Psoas muscle (tissue), 8 donors: Measurements from ENCODE around the gene OPRM1. TPM values are rescaled to one million over a fixed set of nuclear protein-coding genes. Genes with fewer than 3 reads are reported as not detected.

Source experiments
- ATAC-seq, 4 donors: fragments of 200-7000 bp; cut with Tn5 transposase; one replicate each; pipeline ENCODE4 v1.9.1; 2020; ENCODE audit warnings: moderate library complexity in 3 of 4, mild to moderate bottlenecking in 2 of 4
- DNase-seq, 2 donors: peaks; one replicate each; pipeline ENCODE4 v3.0.0-alpha.2; 2020
- H3K27ac ChIP-seq: fragments of 200-600 bp; one replicate; pipeline ENCODE4 v1.8.0; 2022
- H3K27me3 ChIP-seq, 3 donors: fragments of 200-600 bp in 1 of 3; one replicate each; pipeline versions ENCODE4 v1.6.1 to v1.8.0; 2013 to 2022; ENCODE audit warnings: low read length in 2 of 3, mild to moderate bottlenecking in 2 of 3, moderate library complexity in 1 of 3; ENCODE audit not compliant: insufficient read depth in 3 of 3
- H3K36me3 ChIP-seq, 2 donors: fragments of 200-600 bp in 1 of 2; one replicate each; pipeline versions ENCODE4 v1.6.1 to v1.8.0; 2013 to 2022; ENCODE audit warnings: low read depth in 1 of 2, mild to moderate bottlenecking in 1 of 2, moderate library complexity in 1 of 2; ENCODE audit not compliant: insufficient read depth in 1 of 2
- H3K4me1 ChIP-seq: fragments of 200-600 bp; one replicate; pipeline ENCODE4 v1.8.0; 2022
- H3K4me3 ChIP-seq: fragments of 200-600 bp; one replicate; pipeline ENCODE4 v1.8.0; 2022; ENCODE audit warnings: mild to moderate bottlenecking
- H3K9me3 ChIP-seq: fragments of 200-600 bp; one replicate; pipeline ENCODE4 v1.8.0; 2022
- WGBS, 3 donors: extraction: QIAGEN DNeasy Blood & Tissue Kit; methylation state at CpG; one replicate each; pipeline versions ENCODE4 v1.1.6 to v1.1.7; 2013; 5-methylcytosine and 5-hydroxymethylcytosine counted together
- intact Hi-C, 2 donors: fragments of 100-400 bp; cut with DNase I; formaldehyde crosslinking; loops; one replicate each; pipeline versions ENCODE4 v1.11.0 to v1.14.2; 2022
- polyA plus RNA-seq, 3 donors: library from polyadenylated mRNA; stranded (reverse); fragments of 200-250 nt; gene quantifications; one replicate each; pipeline ENCODE4 v1.2.3, GENCODE V29; 2013
- total RNA-seq, 4 donors: library from RNA; stranded (reverse); fragmentation: NEBNext Ultra II Directional in 2 of 4; extraction: Animal tissue kit (Norgen Biotek cat#: 25700) in 2 of 4; gene quantifications; one replicate each; pipeline versions ENCODE4 v1.2.1 to v1.2.4, GENCODE V29; 2021 to 2023
- TF ChIP-seq, protein P1 (sequence below): fragments of 200-600 bp; IDR thresholded peaks from one replicate; pipeline ENCODE4 v1.8.0; 2022; ENCODE audit warnings: antibody characterized with exemption
- donor health status: healthy with polysubstance abuse.
- donor health status: DM: no; HTN: no; CAD: no; lungs with moderate emphysema.
- donor health status: Bipolar disorder and iron deficiency.
- donor health status: healthy.
- donor health status: DM: yes; HTN: yes; CAD: no.
- donor health status: DM: no; HTN: no; CAD: no.
- donor health status: DM: no; HTN: no; CAD: no.
- donor health status: DM: yes; HTN: yes; CAD: no.

Gene OPRM1
- total and polyA plus RNA-seq, 7 donors: not detected

DNA sequence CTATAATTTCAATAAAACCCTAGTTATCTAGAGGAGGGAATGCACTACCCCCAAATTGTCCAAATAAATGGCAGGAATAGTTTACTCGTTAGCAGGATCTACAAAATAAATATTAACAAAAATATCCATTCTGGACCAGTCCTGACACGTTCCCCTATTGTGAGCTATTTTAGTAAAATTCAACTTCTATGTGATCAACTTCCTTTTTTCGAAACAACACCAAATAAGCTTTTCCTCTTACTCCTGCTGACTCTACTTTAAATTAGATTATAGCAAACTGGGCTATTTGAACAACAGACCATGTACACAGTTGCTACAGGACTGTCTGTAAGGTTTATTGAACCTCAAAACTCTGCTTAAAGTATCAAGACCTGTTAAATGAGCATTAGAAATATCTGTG lies 163.3 kb downstream of the OPRM1 start:
- Histone ChIP-seq H3K36me3 (no peaks in the 10 kb centered on the region), H3K9me3 (no peaks in the 10 kb centered on the region), H3K4me1 (no peaks in the 10 kb centered on the region), H3K27ac (no peak overlapping the region), H3K4me3 (no peak overlapping the region), H3K27me3 (no peaks in the 10 kb centered on the region)
- 69 to 82% (median 79%) methylated on average over 3 of the region's 3 CpGs for WGBS, 3 donors
- TF ChIP-seq, protein P1, sequence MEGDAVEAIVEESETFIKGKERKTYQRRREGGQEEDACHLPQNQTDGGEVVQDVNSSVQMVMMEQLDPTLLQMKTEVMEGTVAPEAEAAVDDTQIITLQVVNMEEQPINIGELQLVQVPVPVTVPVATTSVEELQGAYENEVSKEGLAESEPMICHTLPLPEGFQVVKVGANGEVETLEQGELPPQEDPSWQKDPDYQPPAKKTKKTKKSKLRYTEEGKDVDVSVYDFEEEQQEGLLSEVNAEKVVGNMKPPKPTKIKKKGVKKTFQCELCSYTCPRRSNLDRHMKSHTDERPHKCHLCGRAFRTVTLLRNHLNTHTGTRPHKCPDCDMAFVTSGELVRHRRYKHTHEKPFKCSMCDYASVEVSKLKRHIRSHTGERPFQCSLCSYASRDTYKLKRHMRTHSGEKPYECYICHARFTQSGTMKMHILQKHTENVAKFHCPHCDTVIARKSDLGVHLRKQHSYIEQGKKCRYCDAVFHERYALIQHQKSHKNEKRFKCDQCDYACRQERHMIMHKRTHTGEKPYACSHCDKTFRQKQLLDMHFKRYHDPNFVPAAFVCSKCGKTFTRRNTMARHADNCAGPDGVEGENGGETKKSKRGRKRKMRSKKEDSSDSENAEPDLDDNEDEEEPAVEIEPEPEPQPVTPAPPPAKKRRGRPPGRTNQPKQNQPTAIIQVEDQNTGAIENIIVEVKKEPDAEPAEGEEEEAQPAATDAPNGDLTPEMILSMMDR: no peak
- DNase-seq (no peak), ATAC-seq (no peak)
- intact Hi-C loops: no loop called here

DNA sequence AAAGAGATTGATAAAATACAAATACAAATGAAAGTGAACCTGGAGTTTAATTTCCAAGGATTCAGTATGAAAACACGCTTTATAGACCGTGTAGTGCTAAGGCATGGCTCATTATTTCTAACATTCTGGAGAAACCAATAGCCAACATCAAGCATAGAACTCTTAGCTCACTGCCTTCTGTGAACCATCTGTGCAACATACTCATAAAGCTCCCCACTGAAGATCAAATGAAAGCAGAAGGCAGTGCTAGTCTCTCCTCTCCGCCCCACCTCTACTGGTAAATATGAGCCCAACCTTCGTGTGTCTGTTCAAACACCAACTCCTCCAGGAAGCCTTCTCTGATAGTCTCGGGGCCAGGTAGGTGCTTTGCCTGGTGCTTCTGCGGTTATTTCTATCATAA lies 163.9 kb downstream of the OPRM1 start:
- Histone ChIP-seq H3K27ac (no peak overlapping the region), H3K4me3 (no peak overlapping the region), H3K27me3 (no peaks in the 10 kb centered on the region), H3K4me1 (no peaks in the 10 kb centered on the region), H3K9me3 (no peaks in the 10 kb centered on the region), H3K36me3 (no peaks in the 10 kb centered on the region)
- intact Hi-C loops: no loop called here
- ATAC-seq (no peak), DNase-seq (no peak)
- 79 to 85% (median 82%) methylated on average over 6 of the region's 6 CpGs for WGBS, 3 donors
- TF ChIP-seq, protein P1: no peak

DNA sequence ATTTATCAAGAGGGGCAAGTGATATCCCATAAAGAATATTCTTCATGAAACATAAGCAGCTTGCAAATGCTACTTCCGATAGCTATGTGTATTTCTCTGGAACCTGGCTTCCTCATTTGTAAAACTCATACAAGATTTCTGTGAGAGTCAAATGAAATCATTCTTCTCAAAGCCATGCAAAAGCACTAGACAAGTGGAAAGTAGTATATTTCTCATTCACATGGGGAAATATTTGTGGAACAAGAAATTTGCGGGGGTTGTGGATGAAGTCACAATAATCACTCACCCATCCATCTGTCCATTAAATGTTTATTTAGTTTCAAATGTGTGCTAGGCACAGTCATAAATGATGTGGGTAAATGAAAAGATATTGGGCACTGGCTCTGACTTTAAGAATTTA lies 167.1 kb downstream of the OPRM1 start:
- no peak for ATAC-seq
- no peak for DNase-seq
- Histone ChIP-seq H3K4me3 (no peak overlapping the region), H3K4me1 (no peaks in the 10 kb centered on the region), H3K9me3 (no peaks in the 10 kb centered on the region), H3K27ac (no peak overlapping the region), H3K27me3 (no peaks in the 10 kb centered on the region), H3K36me3 (no peaks in the 10 kb centered on the region)
- WGBS, 3 donors: 88 to 94% (median 89%) methylated on average over 2 of the region's 2 CpGs
- TF ChIP-seq, protein P1: no peak
- intact Hi-C loops: no loop called here

DNA sequence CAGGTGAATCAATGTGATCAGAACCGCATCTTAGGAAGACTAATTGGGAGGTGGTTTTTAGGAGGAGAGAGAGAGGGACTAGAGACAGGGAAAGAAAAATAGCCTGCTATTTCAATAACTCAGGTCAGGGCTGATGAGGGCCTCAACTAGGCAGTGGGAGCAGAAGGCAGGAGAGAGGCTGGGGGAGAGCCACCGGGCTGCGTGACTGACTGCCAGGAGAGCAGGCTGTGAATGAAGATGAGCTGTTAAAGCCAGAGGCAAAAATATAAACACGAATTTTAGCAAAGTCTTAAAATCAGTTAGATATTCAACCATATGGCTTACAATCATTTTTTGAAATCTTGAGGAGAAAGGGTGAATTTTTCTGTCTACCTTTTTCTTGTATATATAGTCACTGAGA lies 168.0 kb downstream of the OPRM1 start:
- DNase-seq (no peak), ATAC-seq (no peak)
- H3K4me3 ChIP-seq: no peak overlapping the region
- H3K4me1 ChIP-seq: no peaks in the 10 kb centered on the region
- no peak overlapping the region for H3K27ac ChIP-seq
- no peaks in the 10 kb centered on the region for H3K9me3 ChIP-seq
- TF ChIP-seq, protein P1: no peak
- no peaks in the 10 kb centered on the region for H3K27me3 ChIP-seq
- WGBS, 3 donors: 64 to 72% (median 70%) methylated on average over 4 of the region's 4 CpGs
- H3K36me3 ChIP-seq: no peaks in the 10 kb centered on the region
- intact Hi-C loops: no loop called here

DNA sequence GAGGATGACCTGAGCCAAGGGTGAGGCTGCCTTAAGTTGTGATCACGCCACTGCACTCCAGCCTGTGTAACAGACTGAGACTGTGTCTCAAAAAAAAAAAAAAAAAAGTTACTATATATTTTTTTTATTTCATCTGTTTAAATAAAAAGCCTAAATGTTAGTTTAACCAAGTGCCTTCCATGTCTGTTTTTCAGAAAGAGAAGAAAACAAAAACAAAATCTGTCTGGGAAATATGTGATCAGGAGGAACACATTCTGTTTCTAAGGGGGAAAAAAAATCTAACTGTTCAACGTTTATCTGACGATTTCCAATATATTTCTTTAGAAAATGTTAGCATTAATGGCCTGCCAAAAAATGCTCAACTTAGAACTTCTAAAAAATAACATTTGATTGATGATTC lies 170.5 kb downstream of the OPRM1 start:
- no peak for ATAC-seq
- WGBS, 3 donors: 60 to 77% (median 75%) methylated on average over 3 of the region's 3 CpGs
- no peaks in the 10 kb centered on the region for H3K9me3 ChIP-seq

More for the DNA sequence above, 170.5 kb downstream of the OPRM1 start:
- H3K27ac ChIP-seq: no peak overlapping the region
- DNase-seq: no peak
- no peaks in the 10 kb centered on the region for H3K36me3 ChIP-seq
- no peaks in the 10 kb centered on the region for H3K27me3 ChIP-seq
- no peaks in the 10 kb centered on the region for H3K4me1 ChIP-seq
- intact Hi-C loops: no loop called here
- TF ChIP-seq, protein P1: no peak
- no peak overlapping the region for H3K4me3 ChIP-seq
